Sigmoid colon (tissue), 7 donors: ENCODE measurements around the gene GALNT12. TPM values are rescaled to one million over a fixed set of nuclear protein-coding genes. Genes with fewer than 3 reads are reported as not detected.

Experiments used
- DNase-seq: peaks from one replicate; pipeline ENCODE4 v3.0.0-alpha.2; 2019
- H3K27ac ChIP-seq, 4 donors: fragments of 200-600 bp; sonication (generic); one replicate each; pipeline ENCODE4 v1.5.1; 2016 to 2019; ENCODE audit warnings: mild to moderate bottlenecking in 1 of 4
- H3K27me3 ChIP-seq, 3 donors: fragments of 200-600 bp; sonication (generic); one replicate each; pipeline ENCODE4 v1.5.1; 2019; ENCODE audit warnings: mild to moderate bottlenecking in 1 of 3
- H3K36me3 ChIP-seq, 4 donors: fragments of 200-600 bp; sonication (generic); one replicate each; pipeline ENCODE4 v1.5.1; 2016 to 2019
- H3K4me1 ChIP-seq, 4 donors: fragments of 200-600 bp; sonication (generic); one replicate each; pipeline ENCODE4 v1.5.1; 2017 to 2019
- H3K4me3 ChIP-seq, 4 donors: fragments of 200-600 bp; sonication (generic); one replicate each; pipeline ENCODE4 v1.5.1; 2017 to 2019; ENCODE audit warnings: mild to moderate bottlenecking in 2 of 4, moderate library complexity in 1 of 4
- H3K9me3 ChIP-seq, 4 donors: fragments of 200-600 bp in 3 of 4; sonication (generic) in 3 of 4; one replicate each; pipeline versions ENCODE4 v1.5.1 to v1.6.1; 2013 to 2019
- CTCF ChIP-seq, 4 experiments: fragments of 450-650 bp in 3 of 4; fragments of 200-600 bp in 1 of 4; IDR thresholded peaks; one replicate each; pipeline ENCODE4 v1.5.1; 2016 to 2019; ENCODE audit warnings: antibody characterized with exemption in 4 of 4, mild to moderate bottlenecking in 3 of 4, moderate library complexity in 2 of 4
- EP300 ChIP-seq, 4 donors: sonication (generic); formaldehyde crosslinking; IDR thresholded peaks; one replicate each; pipeline ENCODE4 v1.6.1; 2017; ENCODE audit warnings: antibody characterized with exemption in 4 of 4
- POLR2A ChIP-seq, 2 donors: fragments of 450-650 bp; IDR thresholded peaks; one replicate each; pipeline ENCODE4 v1.6.1; 2016; ENCODE audit warnings: antibody characterized with exemption in 2 of 2, mild to moderate bottlenecking in 2 of 2, moderate library complexity in 2 of 2
- POLR2AphosphoS5 ChIP-seq, 4 donors: sonication (generic); formaldehyde crosslinking; IDR thresholded peaks; one replicate each; pipeline ENCODE4 v1.6.1; 2017; ENCODE audit warnings: antibody characterized with exemption in 4 of 4
- WGBS, 2 donors: extraction: QIAGEN DNeasy Blood & Tissue Kit; methylation state at CpG; one replicate each; pipeline ENCODE4 v1.1.7; 2013; 5-methylcytosine and 5-hydroxymethylcytosine counted together
- intact Hi-C: fragments of 100-400 bp; cut with DNase I; formaldehyde crosslinking; loops from one replicate; pipeline ENCODE4 v1.15.1; 2023
- polyA plus RNA-seq, 3 donors: library from polyadenylated mRNA; stranded (reverse); fragments of 200-250 nt; gene quantifications; one replicate each; pipeline ENCODE4 v1.2.3, GENCODE V29; 2013
- total RNA-seq, 4 donors: library from RNA; depleted of rRNA; stranded (reverse); fragments of >200 nt; gene quantifications; one replicate each; pipeline ENCODE4 v1.1.0, GENCODE V29; 2016
- donor health status: healthy with polysubstance abuse.
- donor health status: Bipolar disorder and iron deficiency.
- donor health status: healthy.

Gene GALNT12
- total and polyA plus RNA-seq, 7 donors, result 11.5 to 34.2 (median 18.9) TPM

- DNase-seq, result no peak
- TF ChIP-seq POLR2AphosphoS5 (IDR thresholded peaks at IDR 0.05), result no peak
- no peak for TF ChIP-seq POLR2A (IDR thresholded peaks at IDR 0.05)
- TF ChIP-seq CTCF (IDR thresholded peaks at IDR 0.05), result no peak
- no peak for TF ChIP-seq EP300 (IDR thresholded peaks at IDR 0.05)
- intact Hi-C loops, result no loop called here
- no peaks in the 10 kb centered on the region for H3K27me3 ChIP-seq
- no peaks in the 10 kb centered on the region for H3K36me3 ChIP-seq
- WGBS, 2 donors, result 83 to 87% methylated on average over 5 of the region's 5 CpGs
- H3K4me3 ChIP-seq, result no peak overlapping the region
- peaks cover 0 to 12% (median 3%) of the 10 kb centered on the region in 4 donors for H3K4me1 ChIP-seq
- peak overlapping the region in 1 of 4 donors; percentile 62 for H3K27ac ChIP-seq
- H3K9me3 ChIP-seq, result no peaks in the 10 kb centered on the region
Observed at GRCh38 chr9:98885575-98886295, 78.3 kb downstream of the GALNT12 start.

- H3K27ac ChIP-seq, result peak overlapping the region in 1 of 4 donors; percentile 29
- H3K9me3 ChIP-seq, result no peaks in the 10 kb centered on the region
- no peak overlapping the region for H3K4me3 ChIP-seq
- peaks cover 0 to 11% (median 3%) of the 10 kb centered on the region in 4 donors for H3K4me1 ChIP-seq
- intact Hi-C loops, result no loop called here
- DNase-seq, result no peak
- peak in 1 of 4 donors; percentile 10 for TF ChIP-seq EP300 (IDR thresholded peaks at IDR 0.05)
- no peak for TF ChIP-seq CTCF (IDR thresholded peaks at IDR 0.05)
- peak in 1 of 4 donors; percentile 45 for TF ChIP-seq POLR2AphosphoS5 (IDR thresholded peaks at IDR 0.05)
- no peak for TF ChIP-seq POLR2A (IDR thresholded peaks at IDR 0.05)
- WGBS, 2 donors, result 37 to 48% methylated on average over 6 of the region's 6 CpGs
- H3K27me3 ChIP-seq, result no peaks in the 10 kb centered on the region
- H3K36me3 ChIP-seq, result no peaks in the 10 kb centered on the region
Observed at GRCh38 chr9:98886691-98887229, 79.3 kb downstream of the GALNT12 start.

DNA sequence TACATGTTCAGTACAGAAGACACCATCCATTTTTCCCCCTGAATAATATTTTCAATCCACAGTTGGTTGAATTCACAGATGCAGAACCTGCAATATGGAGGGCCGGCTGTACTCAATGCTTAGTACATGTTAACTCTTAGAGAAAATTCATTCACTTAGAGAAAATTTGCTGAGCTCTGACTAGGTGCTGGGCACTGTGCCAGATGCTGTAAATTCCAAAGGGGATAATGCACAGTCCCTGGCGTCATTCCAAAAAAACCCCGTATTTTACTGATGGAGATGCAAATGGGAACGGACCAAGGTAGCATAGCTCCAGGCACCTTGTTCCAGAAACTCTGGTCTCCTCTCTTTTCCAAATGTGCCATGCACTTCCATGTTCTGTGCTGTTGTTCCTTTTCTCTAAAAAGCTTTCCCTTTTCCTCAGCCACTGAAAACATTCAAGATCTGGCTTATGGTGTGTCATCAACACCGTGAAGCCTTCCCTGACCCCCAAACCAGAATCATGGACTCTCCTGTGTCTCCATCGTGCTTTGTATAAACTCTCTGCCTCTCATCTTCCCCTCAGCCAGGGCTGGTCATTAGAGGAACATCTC lies 80.5 kb downstream of the GALNT12 start:
- intact Hi-C loops, result no loop called here
- Histone ChIP-seq H3K4me1 (peaks cover 0 to 5% (median 0%) of the 10 kb centered on the region in 4 donors), H3K36me3 (no peaks in the 10 kb centered on the region), H3K27ac (no peak overlapping the region), H3K9me3 (no peaks in the 10 kb centered on the region), H3K27me3 (no peaks in the 10 kb centered on the region), H3K4me3 (no peak overlapping the region)
- 36 to 66% methylated on average over 6 of the region's 6 CpGs for WGBS, 2 donors
- no peak for DNase-seq
- TF ChIP-seq POLR2AphosphoS5 (IDR thresholded peaks at IDR 0.05) (no peak), CTCF (IDR thresholded peaks at IDR 0.05) (no peak), POLR2A (IDR thresholded peaks at IDR 0.05) (no peak), EP300 (IDR thresholded peaks at IDR 0.05) (no peak)

DNA sequence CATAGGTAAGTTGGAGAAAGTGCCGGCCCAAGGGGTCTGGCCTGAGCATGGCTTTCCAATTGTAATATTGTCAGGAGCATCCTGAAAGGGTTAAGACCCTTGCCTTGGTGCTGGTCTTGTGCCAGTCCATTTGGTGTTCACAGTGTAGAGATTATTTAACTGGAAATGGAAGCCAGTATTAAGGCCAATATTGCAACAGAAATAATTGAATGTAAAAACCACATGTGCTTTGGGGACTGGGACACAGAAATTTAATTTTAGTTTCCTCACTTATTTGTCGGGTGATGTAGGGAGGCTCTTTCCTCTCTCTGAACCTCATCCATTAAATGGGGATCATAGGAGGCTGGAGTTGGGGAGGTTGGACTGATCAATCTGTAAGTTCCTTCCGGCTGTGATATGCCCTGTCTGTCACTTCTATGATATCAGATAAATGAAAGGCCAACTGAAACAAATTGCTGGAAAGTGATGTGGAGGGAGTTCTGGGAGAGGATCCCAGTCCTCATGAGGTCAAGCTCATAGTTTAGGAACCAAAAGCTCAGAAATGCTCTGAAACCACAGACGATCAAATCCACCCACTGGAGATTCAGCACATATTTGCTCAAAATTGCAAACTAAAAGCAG lies 81.4 kb downstream of the GALNT12 start:
- Histone ChIP-seq H3K9me3 (no peaks in the 10 kb centered on the region), H3K27ac (peak overlapping the region in 1 of 4 donors; percentile 22), H3K36me3 (no peaks in the 10 kb centered on the region), H3K27me3 (no peaks in the 10 kb centered on the region), H3K4me3 (no peak overlapping the region), H3K4me1 (peaks cover 0 to 5% (median 0%) of the 10 kb centered on the region in 4 donors)
- WGBS, 2 donors, result 84% methylated on average over 4 of the region's 4 CpGs
- TF ChIP-seq CTCF (IDR thresholded peaks at IDR 0.05) (no peak), POLR2A (IDR thresholded peaks at IDR 0.05) (no peak), POLR2AphosphoS5 (IDR thresholded peaks at IDR 0.05) (no peak), EP300 (IDR thresholded peaks at IDR 0.05) (no peak)
- intact Hi-C loops, result no loop called here
- DNase-seq, result no peak
